Ishikawa (cell line): Measurements from ENCODE around the gene RAD51B.

ENCODE experiments used
- CEBPB ChIP-seq: IDR thresholded peaks from 2 replicates; pipeline ENCODE4 v1.6.1; 2012
- CREB1 ChIP-seq: IDR thresholded peaks from 2 replicates; pipeline ENCODE4 v1.6.1; 2012; ENCODE audit warnings: low read depth
- EGR1 ChIP-seq: IDR thresholded peaks from 2 replicates; pipeline ENCODE4 v1.6.1; 2012
- EP300 ChIP-seq: IDR thresholded peaks from 2 replicates; pipeline ENCODE4 v1.6.1; 2012; ENCODE audit warnings: borderline replicate concordance
- FOXM1 ChIP-seq: IDR thresholded peaks from 2 replicates; pipeline ENCODE4 v1.6.1; 2012; ENCODE audit warnings: low read depth, borderline replicate concordance
- MAX ChIP-seq: IDR thresholded peaks from 2 replicates; pipeline ENCODE4 v1.6.1; 2012
- NFIC ChIP-seq: IDR thresholded peaks from 2 replicates; pipeline ENCODE4 v1.6.1; 2012
- RAD21 ChIP-seq: IDR thresholded peaks from 2 replicates; pipeline ENCODE4 v1.6.1; 2012; ENCODE audit warnings: low read depth
- REST ChIP-seq: IDR thresholded peaks from 2 replicates; pipeline ENCODE4 v1.6.1; 2012; ENCODE audit warnings: low read depth, mild to moderate bottlenecking
- TAF1 ChIP-seq: IDR thresholded peaks from 2 replicates; pipeline ENCODE4 v1.6.1; 2012; ENCODE audit warnings: low read depth, mild to moderate bottlenecking
- TCF12 ChIP-seq: IDR thresholded peaks from 2 replicates; pipeline ENCODE4 v1.6.1; 2012; ENCODE audit warnings: low read depth
- TEAD4 ChIP-seq: IDR thresholded peaks from 2 replicates; pipeline ENCODE4 v1.6.1; 2012
- USF1 ChIP-seq: IDR thresholded peaks from 2 replicates; pipeline ENCODE4 v1.6.1; 2012
- YY1 ChIP-seq: IDR thresholded peaks from 2 replicates; pipeline ENCODE4 v1.6.1; 2012; ENCODE audit warnings: low read depth
- ZBTB7A ChIP-seq: IDR thresholded peaks from 2 replicates; pipeline ENCODE4 v1.6.1; 2012; ENCODE audit warnings: low read depth

RAD51B gene

GRCh38 chr14:68573722-68574121, 754.1 kb downstream of the RAD51B start:
- TF ChIP-seq RAD21 = no peak
- TF ChIP-seq TEAD4 = no peak
- TF ChIP-seq USF1 = no peak
- TF ChIP-seq ZBTB7A = no peak
- TF ChIP-seq TAF1 = no peak
- no peak for TF ChIP-seq YY1
- no peak for TF ChIP-seq EP300
- TF ChIP-seq TCF12 = no peak
- TF ChIP-seq NFIC = no peak
- no peak for TF ChIP-seq REST
- TF ChIP-seq MAX = no peak
- TF ChIP-seq EGR1 = no peak
- TF ChIP-seq CEBPB = no peak
- TF ChIP-seq CREB1 = no peak
- no peak for TF ChIP-seq FOXM1

GRCh38 chr14:68574461-68574860, 754.9 kb downstream of the RAD51B start:
- TF ChIP-seq YY1 (no peak), EP300 (no peak), MAX (no peak), RAD21 (no peak), ZBTB7A (no peak), USF1 (no peak), CREB1 (no peak), REST (no peak), NFIC (no peak), CEBPB (no peak), TEAD4 (no peak), TCF12 (no peak), EGR1 (no peak), FOXM1 (no peak), TAF1 (no peak)

GRCh38 chr14:68574906-68575305, 755.3 kb downstream of the RAD51B start:
- TF ChIP-seq ZBTB7A = no peak
- TF ChIP-seq NFIC = peak; percentile 17; the same call in 1 of the 2 replicates

GRCh38 chr14:68575426-68575825, 755.8 kb downstream of the RAD51B start:
- TF ChIP-seq RAD21 = no peak

GRCh38 chr14:68576031-68576430, 756.5 kb downstream of the RAD51B start:
- no peak for TF ChIP-seq YY1
- no peak for TF ChIP-seq USF1
- TF ChIP-seq TAF1 = no peak
- no peak for TF ChIP-seq CEBPB
- no peak for TF ChIP-seq TCF12
- no peak for TF ChIP-seq ZBTB7A
- no peak for TF ChIP-seq CREB1
- TF ChIP-seq EP300 = no peak
- no peak for TF ChIP-seq MAX
- TF ChIP-seq REST = no peak
